Erythroblast (primary cell): ENCODE data around the gene KIRREL3.

ENCODE experiments used
- GATA1 ChIP-seq: IDR thresholded peaks from 2 replicates; pipeline ENCODE4 v1.6.1; 2011; ENCODE audit warnings: low read depth, mild to moderate bottlenecking, control low read depth, low read length, moderate library complexity
- POLR2A ChIP-seq: IDR thresholded peaks from 2 replicates; pipeline ENCODE4 v1.6.1; 2011; ENCODE audit warnings: mild to moderate bottlenecking, low read length

GRCh38 chr11:126703662-126704061 lies 296.9 kb downstream of the KIRREL3 start:
- TF ChIP-seq POLR2A (no peak), GATA1 (no peak)
